Keratinocyte (primary cell): ENCODE data around the gene ZNF23.

Source experiments
- CTCF ChIP-seq, 3 experiments: IDR thresholded peaks in 1 of 3; conservative IDR thresholded peaks in 1 of 3; optimal IDR thresholded peaks in 1 of 3; 2 replicates in 2 of 3; 3 replicates in 1 of 3; pipeline versions ENCODE3 to v1.5.1; 2011; ENCODE audit warnings: low read length in 3 of 3, mild to moderate bottlenecking in 3 of 3, moderate library complexity in 2 of 3, control low read depth in 1 of 3, inconsistent platforms in 1 of 3; ENCODE audit not compliant: insufficient read depth in 2 of 3; ENCODE audit errors: extremely low read depth in 1 of 3
- EZH2 ChIP-seq: IDR thresholded peaks from one replicate; pipeline ENCODE4 v1.6.1; 2012; ENCODE audit warnings: inconsistent platforms, mild to moderate bottlenecking, low read length, moderate library complexity

DNA sequence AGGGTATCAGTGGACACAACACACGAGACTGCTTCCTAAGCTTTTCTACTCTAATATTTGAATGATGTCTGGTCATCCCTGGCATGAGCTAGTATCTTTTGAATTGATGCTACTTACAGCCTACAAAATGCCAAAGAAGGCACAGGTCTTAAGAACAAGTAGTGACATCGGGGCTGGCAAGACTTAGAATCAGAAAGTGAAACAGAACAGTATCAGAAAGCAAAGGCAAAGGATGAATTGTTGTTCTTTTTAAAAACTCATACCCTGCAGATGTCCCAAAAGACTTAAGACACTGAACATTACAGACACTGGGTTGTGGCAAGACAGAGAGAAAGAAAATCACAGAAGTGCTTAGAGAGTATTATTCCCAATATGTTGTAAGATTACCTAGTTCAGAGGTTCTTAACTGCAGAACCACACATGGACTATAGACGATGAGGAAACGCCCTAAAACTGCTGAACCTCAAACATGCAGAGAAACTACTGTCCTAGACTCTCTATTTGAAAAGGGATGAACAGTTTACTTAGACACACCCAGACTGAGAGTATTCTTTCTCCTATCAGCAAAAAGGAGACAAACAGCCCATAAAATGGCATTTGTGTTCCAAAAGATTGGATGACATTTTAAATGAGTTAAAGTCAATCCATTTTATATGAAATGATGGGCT, 14.5 kb upstream of the ZNF23 start:
- TF ChIP-seq CTCF (optimal IDR thresholded peaks at IDR 0.05 in 1 of 3, IDR thresholded peaks at IDR 0.05 in 1 of 3, conservative IDR thresholded peaks at IDR 0.05 in 1 of 3; ENCODE audit: extremely low read depth in 1 of 3, insufficient read depth in 2 of 3, low read length in 3 of 3): no peak
- no peak for TF ChIP-seq EZH2
